GM12878 (cell line): ENCODE data around the gene LRRC75A. TPM values are rescaled to one million over a fixed set of nuclear protein-coding genes. Genes with fewer than 3 reads are reported as not detected.

ENCODE experiments used
- ATAC-seq: fragments of 200-7000 bp; cut with Tn5 transposase; 3 replicates; pipeline ENCODE4 v1.9.1; 2020; ENCODE audit warnings: mild to moderate bottlenecking, moderate library complexity
- BruUV-seq: library from RNA; stranded (reverse); fragments of 400-500 nt; replicated peaks from 2 replicates; lab custom pipeline; 2021; lab: Mats Ljungman, UMichigan
- CTCF ChIA-PET: fragments of 300-600 bp; sonication (Branson Sonifier 250); formaldehyde crosslinking; extraction: SDS; loops from one replicate; lab custom pipeline; 2021; ENCODE audit warnings: inconsistent platforms; lab: Yijun Ruan, JAX
- POLR2A ChIA-PET: fragments of 350-600 bp; formaldehyde crosslinking; extraction: SDS; loops from one replicate; lab custom pipeline; 2021; ENCODE audit warnings: inconsistent platforms; lab: Charles Lee
- RAD21 ChIA-PET: fragments of 300-600 bp; sonication (Branson Sonifier 250); formaldehyde crosslinking; loops from one replicate; lab custom pipeline; 2023; ENCODE audit warnings: antibody characterized with exemption; ENCODE audit not compliant: unreplicated experiment; lab: Charles Lee
- SMC1A ChIA-PET: fragments of 300-600 bp; sonication (Branson Sonifier 250); formaldehyde crosslinking; loops from one replicate; lab custom pipeline; 2023; ENCODE audit not compliant: unreplicated experiment, uncharacterized antibody; lab: Charles Lee
- DNase-seq: peaks from one replicate; pipeline ENCODE4 v3.0.0-alpha.2; 2011; ENCODE audit warnings: low read depth, low spot score
- FAIRE-seq: peaks from 3 replicates; lab custom pipeline; 2011; peaks lifted over from hg19 to GRCh38; lab: Jason Lieb, UNC
- H2AFZ ChIP-seq: 2 replicates; pipeline ENCODE4 v1.6.0; 2011; ENCODE audit warnings: low read depth, low read length, control low read depth; ENCODE audit not compliant: control insufficient read depth
- H3K27ac ChIP-seq: 2 replicates; pipeline ENCODE4 v1.5.1; 2011; ENCODE audit warnings: control low read depth; ENCODE audit not compliant: control insufficient read depth, insufficient read depth
- H3K27me3 ChIP-seq, 2 experiments: replicated peaks in 1 of 2; 2 replicates each; pipeline versions ENCODE4 v1.6.0 to v1.6.1; 2011; ENCODE audit warnings: low read length in 1 of 2; ENCODE audit not compliant: control insufficient read depth in 2 of 2, insufficient read depth in 2 of 2
- H3K36me3 ChIP-seq, 2 experiments: 2 replicates each; pipeline ENCODE4 v1.5.1; 2011; ENCODE audit warnings: low read length in 1 of 2; ENCODE audit not compliant: control insufficient read depth in 2 of 2, insufficient read depth in 2 of 2
- H3K4me1 ChIP-seq: 2 replicates; pipeline ENCODE4 v1.6.1; 2011; ENCODE audit warnings: mild to moderate bottlenecking, low read length, moderate library complexity, mixed read lengths; ENCODE audit not compliant: control insufficient read depth, insufficient read depth
- H3K4me2 ChIP-seq: 2 replicates; pipeline ENCODE4 v1.6.0; 2011; ENCODE audit warnings: control low read depth; ENCODE audit not compliant: control insufficient read depth, insufficient read depth
- H3K4me3 ChIP-seq: fragments of 200-600 bp; sonication (generic); 2 replicates; pipeline ENCODE4 v1.5.1; 2016
- H3K79me2 ChIP-seq: 2 replicates; pipeline ENCODE4 v1.6.0; 2011; ENCODE audit warnings: low read length; ENCODE audit not compliant: control insufficient read depth, insufficient read depth
- H3K9ac ChIP-seq: 2 replicates; pipeline ENCODE4 v1.8.0; 2011; ENCODE audit warnings: low read length, control low read depth, mixed read lengths; ENCODE audit not compliant: control insufficient read depth, insufficient read depth
- H3K9me3 ChIP-seq: replicated peaks from 3 replicates; pipeline ENCODE4 v1.5.1; 2011; ENCODE audit warnings: mild to moderate bottlenecking, low read length; ENCODE audit not compliant: control insufficient read depth, insufficient read depth
- H4K20me1 ChIP-seq: 2 replicates; pipeline ENCODE4 v1.6.0; 2011; ENCODE audit not compliant: control insufficient read depth, insufficient read depth
- IKZF2 ChIP-seq, 2 experiments: fragments of 450-650 bp; IDR thresholded peaks; 2 replicates each; pipeline ENCODE4 v1.6.1; 2017; ENCODE audit warnings: mild to moderate bottlenecking in 2 of 2, moderate library complexity in 2 of 2
- JUND ChIP-seq: IDR thresholded peaks from 2 replicates; pipeline ENCODE4 v1.6.1; 2012; ENCODE audit warnings: low read depth, mild to moderate bottlenecking, low read length, improper control_type of control experiment, moderate library complexity
- POLR2A ChIP-seq: IDR thresholded peaks from 2 replicates; pipeline ENCODE4 v1.6.1; 2011; ENCODE audit warnings: low read depth, mild to moderate bottlenecking, low read length
- WGBS: methylation state at CpG from one replicate; pipeline ENCODE4 v1.1.6; 2016; ENCODE audit warnings: low lambda C conversion rate; ENCODE audit not compliant: insufficient replicate concordance, insufficient coverage; ENCODE audit errors: missing lambda C conversion rate; 5-methylcytosine and 5-hydroxymethylcytosine counted together
- in situ Hi-C: fragments of 300-500 bp; cut with MboI; formaldehyde crosslinking; loops from 9 replicates; pipeline ENCODE4 v1.14.3; 2018; ENCODE audit warnings: mixed read lengths
- intact Hi-C: fragments of 100-400 bp; cut with micrococcal nuclease; formaldehyde crosslinking; loops from one replicate; pipeline ENCODE4 v1.14.2; 2022; ENCODE audit not compliant: unreplicated experiment
- polyA plus RNA-seq, 11 experiments: library from polyadenylated mRNA; depleted of rRNA in 4 of 11; unstranded in 6 of 11; stranded (reverse) in 5 of 11; fragments of >200 nt; fragmentation: Nextera tagmentation in 4 of 11; fragmentation: Illumina TruSeq in 1 of 11; extraction: Ambion mirVana in 4 of 11; extraction: Trizol in 1 of 11; gene quantifications; 1 replicate in 1 of 11; 2 replicates in 10 of 11; pipeline versions ENCODE4 v1.2.1 to v1.2.3, GENCODE V29; 2011 to 2016; ENCODE audit warnings: inconsistent platforms in 2 of 11, missing spikeins in 2 of 11, low read depth in 1 of 11
- total RNA-seq, 4 experiments: library from RNA; depleted of rRNA in 3 of 4; stranded (reverse); fragments of >200 nt in 3 of 4; fragmentation: Illumina TruSeq in 1 of 4; extraction: Trizol in 1 of 4; gene quantifications; 2 replicates each; pipeline versions ENCODE4 v1.2.1 to v1.2.3, GENCODE V29; 2013 to 2021
- TF ChIP-seq, protein P1 (sequence below): IDR thresholded peaks from 2 replicates; pipeline ENCODE4 v1.6.1; 2012; ENCODE audit warnings: improper control_type of control experiment, low read depth, low read length; ENCODE audit not compliant: insufficient replicate concordance
- TF ChIP-seq, protein P2 (sequence below): fragments of 450-650 bp; IDR thresholded peaks from 2 replicates; pipeline ENCODE4 v1.6.1; 2014; ENCODE audit warnings: mild to moderate bottlenecking

The LRRC75A gene
- total and polyA plus RNA-seq, 10 of the 15 experiments (the other 5 are each of a cell fraction or from before 2014, with no cell fraction given): 0.01 to 1.3 (median 0.09) TPM; not detected in 2

DNA sequence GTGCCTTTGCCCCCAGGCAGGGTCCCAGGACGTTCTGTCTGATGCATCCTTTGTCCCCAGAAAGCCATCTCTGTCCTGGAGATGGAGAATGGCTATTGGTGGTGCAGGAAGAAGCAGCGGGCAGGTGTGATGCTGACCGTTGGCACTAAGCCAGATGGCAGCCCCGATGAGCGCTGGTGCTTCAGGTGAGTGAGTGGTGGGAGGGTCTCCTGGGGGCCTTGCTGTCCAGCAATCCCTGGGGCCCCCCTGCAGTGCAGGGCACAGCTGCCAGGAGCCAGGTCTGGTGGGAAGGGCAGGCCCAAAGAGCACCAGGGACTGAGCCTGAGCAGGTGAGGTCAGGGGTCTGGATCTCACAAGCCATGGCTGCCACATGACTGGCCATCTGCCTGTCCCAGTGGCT lies 58.5 kb downstream of the LRRC75A start:
- Histone ChIP-seq H3K9ac (no peak overlapping the region), H3K27ac (no peak overlapping the region), H3K36me3 (peaks cover 8 to 11% of the 10 kb centered on the region in 2 experiments), H3K27me3 (no peaks in the 10 kb centered on the region), H4K20me1 (no peaks in the 10 kb centered on the region), H3K4me3 (no peak overlapping the region), H2AFZ (no peak overlapping the region), H3K4me1 (peaks cover 8% of the 10 kb centered on the region), H3K9me3 (no peaks in the 10 kb centered on the region), H3K79me2 (no peaks in the 10 kb centered on the region), H3K4me2 (no peak overlapping the region)
- RAD21 ChIA-PET: no interaction called here
- intact Hi-C loops: no loop called here
- TF ChIP-seq POLR2A (peak; percentile 38; the same call in 1 of the 2 replicates), JUND (no peak), IKZF2 (IDR thresholded peaks at IDR 0.05) (no peak)
- TF ChIP-seq, protein P1, sequence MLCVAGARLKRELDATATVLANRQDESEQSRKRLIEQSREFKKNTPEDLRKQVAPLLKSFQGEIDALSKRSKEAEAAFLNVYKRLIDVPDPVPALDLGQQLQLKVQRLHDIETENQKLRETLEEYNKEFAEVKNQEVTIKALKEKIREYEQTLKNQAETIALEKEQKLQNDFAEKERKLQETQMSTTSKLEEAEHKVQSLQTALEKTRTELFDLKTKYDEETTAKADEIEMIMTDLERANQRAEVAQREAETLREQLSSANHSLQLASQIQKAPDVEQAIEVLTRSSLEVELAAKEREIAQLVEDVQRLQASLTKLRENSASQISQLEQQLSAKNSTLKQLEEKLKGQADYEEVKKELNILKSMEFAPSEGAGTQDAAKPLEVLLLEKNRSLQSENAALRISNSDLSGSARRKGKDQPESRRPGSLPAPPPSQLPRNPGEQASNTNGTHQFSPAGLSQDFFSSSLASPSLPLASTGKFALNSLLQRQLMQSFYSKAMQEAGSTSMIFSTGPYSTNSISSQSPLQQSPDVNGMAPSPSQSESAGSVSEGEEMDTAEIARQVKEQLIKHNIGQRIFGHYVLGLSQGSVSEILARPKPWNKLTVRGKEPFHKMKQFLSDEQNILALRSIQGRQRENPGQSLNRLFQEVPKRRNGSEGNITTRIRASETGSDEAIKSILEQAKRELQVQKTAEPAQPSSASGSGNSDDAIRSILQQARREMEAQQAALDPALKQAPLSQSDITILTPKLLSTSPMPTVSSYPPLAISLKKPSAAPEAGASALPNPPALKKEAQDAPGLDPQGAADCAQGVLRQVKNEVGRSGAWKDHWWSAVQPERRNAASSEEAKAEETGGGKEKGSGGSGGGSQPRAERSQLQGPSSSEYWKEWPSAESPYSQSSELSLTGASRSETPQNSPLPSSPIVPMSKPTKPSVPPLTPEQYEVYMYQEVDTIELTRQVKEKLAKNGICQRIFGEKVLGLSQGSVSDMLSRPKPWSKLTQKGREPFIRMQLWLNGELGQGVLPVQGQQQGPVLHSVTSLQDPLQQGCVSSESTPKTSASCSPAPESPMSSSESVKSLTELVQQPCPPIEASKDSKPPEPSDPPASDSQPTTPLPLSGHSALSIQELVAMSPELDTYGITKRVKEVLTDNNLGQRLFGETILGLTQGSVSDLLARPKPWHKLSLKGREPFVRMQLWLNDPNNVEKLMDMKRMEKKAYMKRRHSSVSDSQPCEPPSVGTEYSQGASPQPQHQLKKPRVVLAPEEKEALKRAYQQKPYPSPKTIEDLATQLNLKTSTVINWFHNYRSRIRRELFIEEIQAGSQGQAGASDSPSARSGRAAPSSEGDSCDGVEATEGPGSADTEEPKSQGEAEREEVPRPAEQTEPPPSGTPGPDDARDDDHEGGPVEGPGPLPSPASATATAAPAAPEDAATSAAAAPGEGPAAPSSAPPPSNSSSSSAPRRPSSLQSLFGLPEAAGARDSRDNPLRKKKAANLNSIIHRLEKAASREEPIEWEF: no peak
- TF ChIP-seq, protein P2, sequence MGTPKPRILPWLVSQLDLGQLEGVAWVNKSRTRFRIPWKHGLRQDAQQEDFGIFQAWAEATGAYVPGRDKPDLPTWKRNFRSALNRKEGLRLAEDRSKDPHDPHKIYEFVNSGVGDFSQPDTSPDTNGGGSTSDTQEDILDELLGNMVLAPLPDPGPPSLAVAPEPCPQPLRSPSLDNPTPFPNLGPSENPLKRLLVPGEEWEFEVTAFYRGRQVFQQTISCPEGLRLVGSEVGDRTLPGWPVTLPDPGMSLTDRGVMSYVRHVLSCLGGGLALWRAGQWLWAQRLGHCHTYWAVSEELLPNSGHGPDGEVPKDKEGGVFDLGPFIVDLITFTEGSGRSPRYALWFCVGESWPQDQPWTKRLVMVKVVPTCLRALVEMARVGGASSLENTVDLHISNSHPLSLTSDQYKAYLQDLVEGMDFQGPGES: no peak
- SMC1A ChIA-PET: no interaction called here
- POLR2A ChIA-PET: no interaction called here
- DNase-seq (no peak), FAIRE-seq (no peak), ATAC-seq (no peak)
- WGBS: 88% methylated on average over 5 of the region's 5 CpGs
- CTCF ChIA-PET: no interaction called here
- no TSS peak for BruUV-seq
- in situ Hi-C loops: no loop called here
